OCI-LY3 (cell line): ENCODE measurements around the gene UMODL1.
A peak's percentile ranks its signal among the peaks of the same experiment; 100 is the strongest.
"Not testable (repeated sequence)": the region's sequence is repeated elsewhere in the genome, so short reads cannot be mapped to it uniquely, and the experiment has no call there.

Experiments
- H2AFZ ChIP-seq: fragments of 200-600, 300-600 bp; shearing (Covaris generic); 2 replicates; pipeline ENCODE4 v1.6.0; 2014; ENCODE audit warnings: antibody characterized with exemption, low read depth, low read length
- H3K27ac ChIP-seq: fragments of 200-600, 300-600 bp; sonication (generic); 2 replicates; pipeline ENCODE4 v1.5.1; 2014; ENCODE audit warnings: mild to moderate bottlenecking, low read length, moderate library complexity, mixed read lengths
- H3K27me3 ChIP-seq: fragments of 200-600, 300-600 bp; sonication (generic); 2 replicates; pipeline ENCODE4 v1.6.1; 2014; ENCODE audit warnings: low read depth, low read length, mixed read lengths
- H3K36me3 ChIP-seq: fragments of 200-600, 300-600 bp; sonication (generic); replicated peaks from 2 replicates; pipeline ENCODE3; 2014; ENCODE audit warnings: low read depth, low read length, mixed read lengths
- H3K4me1 ChIP-seq: fragments of 300-600, 200-600 bp; sonication (generic); 2 replicates; pipeline ENCODE4 v1.6.1; 2014; ENCODE audit warnings: low read length, mixed read lengths
- H3K4me2 ChIP-seq: fragments of 200-600, 300-600 bp; sonication (generic); 2 replicates; pipeline ENCODE4 v1.6.1; 2014; ENCODE audit warnings: low read length, mixed read lengths
- H3K4me3 ChIP-seq: fragments of 300-600, 200-600 bp; sonication (generic); 2 replicates; pipeline ENCODE4 v1.5.1; 2014; ENCODE audit warnings: antibody characterized with exemption, mild to moderate bottlenecking, low read length, moderate library complexity
- H3K79me2 ChIP-seq: fragments of 300-600, 200-600 bp; shearing (Covaris generic); 2 replicates; pipeline ENCODE4 v1.6.1; 2014; ENCODE audit warnings: mild to moderate bottlenecking, low read length, mixed read lengths
- H3K9ac ChIP-seq: fragments of 300-600, 200-600 bp; shearing (Covaris generic); 2 replicates; pipeline ENCODE4 v1.6.0; 2014; ENCODE audit warnings: mild to moderate bottlenecking, low read length, moderate library complexity
- H3K9me3 ChIP-seq: fragments of 200-600, 300-600 bp; shearing (Covaris generic); 2 replicates; pipeline ENCODE4 v1.6.1; 2014; ENCODE audit warnings: low read length, mixed read lengths; ENCODE audit not compliant: insufficient read depth
- H4K20me1 ChIP-seq: fragments of 200-600, 300-600 bp; sonication (generic); 2 replicates; pipeline ENCODE4 v1.6.1; 2016; ENCODE audit warnings: low read length, mixed read lengths; ENCODE audit not compliant: insufficient read depth
- CTCF ChIP-seq: fragments of 200-600, 300-600 bp; sonication (generic); IDR thresholded peaks from 2 replicates; pipeline ENCODE4 v1.5.1; 2014; ENCODE audit warnings: antibody characterized with exemption, low read length, low read depth
- EZH2phosphoT487 ChIP-seq: fragments of 200-600 bp; shearing (Covaris generic); IDR thresholded peaks from 2 replicates; pipeline ENCODE4 v1.6.1; 2018; ENCODE audit warnings: antibody characterized with exemption, mixed run types, low read depth

The UMODL1 gene

GRCh38 chr21:42078247-42079007, 7.3 kb downstream of the UMODL1 start:
- not testable (repeated sequence) for H3K4me3 ChIP-seq, H3K9me3 ChIP-seq, H3K9ac ChIP-seq, H3K27ac ChIP-seq, H3K79me2 ChIP-seq, H3K36me3 ChIP-seq, H3K27me3 ChIP-seq, H4K20me1 ChIP-seq, H2AFZ ChIP-seq
- Histone ChIP-seq H3K4me1 (peaks cover 21% of the 10 kb centered on the region), H3K4me2 (peak overlapping the region; percentile 32)

GRCh38 chr21:42079008-42079938, 8.2 kb downstream of the UMODL1 start:
- no peak overlapping the region for H3K9ac ChIP-seq
- H3K9me3 ChIP-seq, result no peaks in the 10 kb centered on the region
- H3K27ac ChIP-seq, result no peak overlapping the region
- H2AFZ ChIP-seq, result no peak overlapping the region
- no peak overlapping the region for H3K4me2 ChIP-seq
- TF ChIP-seq EZH2phosphoT487 (no peak), CTCF (no peak)
- H3K4me1 ChIP-seq, result peaks cover 21% of the 10 kb centered on the region
- H3K36me3 ChIP-seq, result no peaks in the 10 kb centered on the region
- H3K27me3 ChIP-seq, result no peaks in the 10 kb centered on the region
- H4K20me1 ChIP-seq, result no peaks in the 10 kb centered on the region
- no peak overlapping the region for H3K4me3 ChIP-seq
- no peaks in the 10 kb centered on the region for H3K79me2 ChIP-seq

DNA sequence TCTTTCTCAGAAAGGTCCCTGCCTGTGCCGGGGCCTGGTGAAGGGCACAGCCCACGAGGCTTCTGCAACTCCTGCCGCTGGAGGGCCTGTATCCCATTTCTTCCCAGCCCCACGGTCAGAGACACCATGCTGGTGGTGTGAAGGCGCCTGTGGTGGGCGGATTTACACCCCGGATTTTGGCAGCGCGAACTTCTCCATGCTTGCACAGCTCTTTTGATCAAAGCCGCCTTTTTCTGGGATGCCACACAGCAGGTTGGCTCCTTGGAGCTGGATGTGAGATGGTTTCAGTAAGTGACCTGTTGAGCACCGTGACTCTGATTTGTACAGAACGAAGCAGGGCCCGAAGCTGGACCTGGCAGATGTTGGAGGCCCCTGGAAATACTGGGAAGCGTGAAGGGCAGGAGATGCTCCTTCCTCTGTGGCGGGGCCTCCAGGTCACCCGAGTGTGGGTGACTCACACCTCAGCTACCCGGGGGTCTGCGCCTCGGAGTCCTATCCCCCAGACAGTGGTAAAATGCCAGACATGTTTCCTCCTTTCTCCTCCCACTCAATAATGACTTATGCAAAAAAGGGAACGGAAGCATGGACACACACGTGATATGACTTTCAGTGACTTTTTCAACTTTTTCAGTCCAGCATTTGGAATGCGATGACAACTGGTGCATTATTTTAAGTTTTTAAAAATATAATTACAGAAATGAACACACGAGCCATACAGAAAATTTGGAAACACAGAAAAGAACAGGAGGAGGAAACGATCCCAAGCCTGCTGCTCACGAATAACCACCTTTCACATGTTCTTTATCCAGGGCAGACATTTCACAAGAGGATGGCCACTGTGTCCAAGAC, 9.0 kb downstream of the UMODL1 start:
- Histone ChIP-seq H3K9ac (no peak overlapping the region), H4K20me1 (no peaks in the 10 kb centered on the region), H3K36me3 (no peaks in the 10 kb centered on the region), H3K79me2 (no peaks in the 10 kb centered on the region), H2AFZ (no peak overlapping the region), H3K27ac (no peak overlapping the region), H3K27me3 (no peaks in the 10 kb centered on the region), H3K4me1 (peaks cover 21% of the 10 kb centered on the region), H3K4me3 (no peak overlapping the region), H3K9me3 (no peaks in the 10 kb centered on the region), H3K4me2 (no peak overlapping the region)
- TF ChIP-seq EZH2phosphoT487 (no peak), CTCF (no peak)

- H3K4me3 ChIP-seq, result no peak overlapping the region
- H3K27me3 ChIP-seq, result no peaks in the 10 kb centered on the region
- no peaks in the 10 kb centered on the region for H3K36me3 ChIP-seq
- no peak overlapping the region for H3K27ac ChIP-seq
- H3K4me2 ChIP-seq, result no peak overlapping the region
- H3K79me2 ChIP-seq, result no peaks in the 10 kb centered on the region
- no peak overlapping the region for H2AFZ ChIP-seq
- H4K20me1 ChIP-seq, result no peaks in the 10 kb centered on the region
- no peak for TF ChIP-seq CTCF
- TF ChIP-seq EZH2phosphoT487, result no peak
- no peaks in the 10 kb centered on the region for H3K9me3 ChIP-seq
- no peak overlapping the region for H3K9ac ChIP-seq
- H3K4me1 ChIP-seq, result peaks cover 21% of the 10 kb centered on the region
Observed at GRCh38 chr21:42080788-42081083, 9.6 kb downstream of the UMODL1 start.
